ENCODE results near the gene FCHSD2.
A peak's percentile ranks its signal among the peaks of the same experiment; 100 is the strongest.
"Not testable (repeated sequence)": the region's sequence is repeated elsewhere in the genome, so short reads cannot be mapped to it uniquely, and the experiment has no call there.

The FCHSD2 gene

GRCh38 chr11:72842126-72842525 is 300.0 kb downstream of the FCHSD2 start:
- no peak for DNase-seq

DNA sequence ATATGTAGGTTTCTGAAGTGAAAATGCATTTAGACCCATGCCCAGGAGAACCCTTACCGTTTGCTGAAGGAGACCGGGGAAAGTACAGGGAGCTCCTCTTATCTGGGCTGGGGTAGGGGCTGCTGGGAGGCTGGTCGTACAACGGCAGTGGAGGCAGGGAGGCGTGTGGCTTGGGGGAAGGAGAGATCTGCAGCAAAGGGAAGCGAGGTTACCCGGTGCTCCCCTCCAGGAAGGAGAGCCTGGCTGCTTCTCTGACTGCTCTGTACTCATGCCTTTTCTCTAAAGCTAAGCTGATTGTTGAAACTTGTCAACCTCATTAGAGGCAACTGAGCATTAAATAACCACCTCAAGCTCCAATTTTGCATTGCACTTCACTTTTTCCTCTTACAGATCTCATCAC is 300.7 kb downstream of the FCHSD2 start:
- no peak for DNase-seq

- no peak for DNase-seq
These were observed 301.3 kb downstream of the FCHSD2 start for GRCh38 chr11:72840780-72841179.

- DNase-seq: no peak
These were observed 303.3 kb downstream of the FCHSD2 start for GRCh38 chr11:72838691-72839305.

- no peak for DNase-seq
These were observed 306.0 kb downstream of the FCHSD2 start for GRCh38 chr11:72836111-72836510.

DNA sequence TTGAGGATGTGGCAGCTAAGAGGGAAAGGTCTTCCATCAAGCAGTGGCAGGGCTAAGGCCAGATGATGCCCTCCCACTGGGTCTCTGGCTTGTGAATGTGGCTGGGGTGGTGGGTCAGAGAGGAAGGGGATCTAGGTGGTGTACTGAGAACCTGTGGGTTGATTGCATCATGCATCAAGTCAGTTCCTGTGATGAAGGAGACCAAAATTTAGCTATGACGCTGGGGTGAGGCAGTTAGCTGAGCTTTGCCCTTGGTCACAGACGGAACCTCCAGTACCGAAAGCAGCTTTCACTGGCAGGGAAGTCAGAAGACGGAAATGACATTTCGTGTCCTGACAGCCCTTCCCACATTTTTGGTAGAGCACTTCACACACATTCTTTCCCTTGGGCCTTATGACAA is 307.2 kb downstream of the FCHSD2 start:
- no peak for DNase-seq

- DNase-seq: peak in 10 of 56 donors; percentile 14 to 63 (median 46)
These were observed 308.2 kb downstream of the FCHSD2 start for GRCh38 chr11:72833811-72834493.

DNA sequence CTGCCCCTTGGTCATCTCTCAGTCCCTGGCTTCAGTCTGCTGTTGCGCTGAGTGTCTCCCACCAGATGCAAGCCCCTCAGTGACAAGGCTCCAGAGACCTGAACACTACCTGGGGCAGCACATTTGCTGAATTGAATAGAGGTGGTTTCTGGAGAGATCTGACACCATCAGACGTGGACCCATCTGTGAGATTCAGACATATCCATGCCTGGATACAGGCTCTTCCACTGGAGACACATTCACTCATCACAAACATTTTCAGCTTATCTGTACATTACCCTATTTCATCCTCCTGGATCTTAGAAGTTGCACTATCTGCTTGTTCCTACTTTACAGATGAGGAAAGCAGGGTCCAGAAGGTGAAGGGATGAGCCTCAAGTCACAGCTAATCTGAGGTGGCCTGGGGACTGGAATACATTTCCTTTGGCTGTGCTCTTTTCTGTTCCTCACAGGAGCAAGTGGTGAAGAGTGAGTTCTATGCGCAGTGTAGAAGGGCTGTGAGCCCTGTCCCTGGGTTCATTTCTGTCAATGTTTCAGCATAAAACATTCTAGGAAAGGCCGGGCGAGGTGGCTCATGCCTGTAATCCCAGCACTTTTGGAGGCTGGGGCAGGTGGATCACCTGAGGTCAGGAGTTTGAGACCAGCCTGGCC is 308.9 kb downstream of the FCHSD2 start:
- DNase-seq: no peak

GRCh38 chr11:72832301-72833082 is 309.6 kb downstream of the FCHSD2 start:
- DNase-seq: no peak

GRCh38 chr11:72831521-72832300 is 310.4 kb downstream of the FCHSD2 start:
- peak in 53 of 56 donors; percentile 31 to 90 (median 71) for DNase-seq

DNA sequence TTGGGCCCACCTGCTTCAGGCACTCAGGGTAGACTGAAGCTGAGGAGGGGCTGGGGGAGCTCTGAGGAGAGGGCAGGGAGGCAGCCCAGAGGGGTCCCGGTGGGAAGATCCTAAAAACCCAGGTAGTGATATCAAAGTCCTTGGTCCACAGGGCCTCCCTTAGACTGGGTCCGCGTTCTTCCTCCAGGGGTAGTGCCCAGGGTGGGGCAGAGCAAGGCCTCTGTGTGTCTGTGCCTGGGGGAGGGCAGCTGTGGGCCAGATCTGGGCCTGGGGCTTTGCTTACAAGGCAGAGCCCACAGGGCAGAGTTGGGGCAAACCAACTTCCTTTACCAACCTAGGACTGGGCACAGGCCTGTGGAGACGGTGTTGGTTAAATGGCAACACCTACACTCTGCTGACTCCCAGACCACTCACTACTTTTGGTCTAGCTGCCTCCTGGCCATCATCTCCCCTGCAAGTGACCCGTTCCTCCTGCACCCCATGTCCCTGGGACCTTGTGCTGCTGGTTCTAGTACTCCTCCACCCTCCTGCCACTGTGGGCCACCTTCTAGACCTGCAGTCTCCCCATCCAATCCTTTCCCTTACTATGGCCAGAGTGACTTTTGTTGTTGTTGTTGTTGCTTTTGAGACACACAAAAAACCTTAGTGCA is 312.1 kb downstream of the FCHSD2 start:
- no peak for DNase-seq

GRCh38 chr11:72829178-72829577 is 312.9 kb downstream of the FCHSD2 start:
- no peak for DNase-seq

GRCh38 chr11:72828692-72829101 is 313.4 kb downstream of the FCHSD2 start:
- no peak for DNase-seq

DNA sequence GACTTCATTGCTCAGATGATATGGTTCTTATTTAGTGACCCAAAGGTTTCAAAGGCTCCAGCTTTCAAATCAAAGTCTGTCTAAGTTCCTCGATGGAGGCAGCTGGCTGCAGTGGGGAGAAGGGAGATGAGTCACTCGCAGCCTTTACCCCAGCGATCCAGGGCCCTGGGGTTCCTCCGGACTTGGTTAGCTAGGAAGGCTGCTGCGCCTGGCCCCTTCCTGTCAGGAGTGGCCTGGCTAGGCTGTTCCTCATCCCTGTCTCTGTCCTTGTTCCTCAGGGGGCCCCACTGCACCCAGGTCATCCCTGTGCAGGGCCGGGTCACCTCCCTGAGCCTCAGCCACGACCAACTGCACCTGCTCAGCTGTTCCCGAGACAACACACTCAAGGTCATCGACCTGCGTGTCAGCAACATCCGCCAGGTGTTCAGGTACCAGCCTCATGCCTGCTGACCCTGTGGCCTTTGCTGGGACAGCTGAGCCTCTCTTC is 314.0 kb downstream of the FCHSD2 start:
- DNase-seq: no peak

- DNase-seq: not testable (repeated sequence)
These were observed 314.5 kb downstream of the FCHSD2 start for GRCh38 chr11:72827656-72828055.

GRCh38 chr11:72826942-72827480 is 315.1 kb downstream of the FCHSD2 start:
- DNase-seq: no peak

- DNase-seq: no peak
These were observed 315.8 kb downstream of the FCHSD2 start for GRCh38 chr11:72826191-72826941.

GRCh38 chr11:72825661-72826060 is 316.5 kb downstream of the FCHSD2 start:
- no peak for DNase-seq

- DNase-seq: no peak
These were observed 317.2 kb downstream of the FCHSD2 start for GRCh38 chr11:72824811-72825505.
